ENCODE data around the gene CCR1.

The CCR1 gene

DNA sequence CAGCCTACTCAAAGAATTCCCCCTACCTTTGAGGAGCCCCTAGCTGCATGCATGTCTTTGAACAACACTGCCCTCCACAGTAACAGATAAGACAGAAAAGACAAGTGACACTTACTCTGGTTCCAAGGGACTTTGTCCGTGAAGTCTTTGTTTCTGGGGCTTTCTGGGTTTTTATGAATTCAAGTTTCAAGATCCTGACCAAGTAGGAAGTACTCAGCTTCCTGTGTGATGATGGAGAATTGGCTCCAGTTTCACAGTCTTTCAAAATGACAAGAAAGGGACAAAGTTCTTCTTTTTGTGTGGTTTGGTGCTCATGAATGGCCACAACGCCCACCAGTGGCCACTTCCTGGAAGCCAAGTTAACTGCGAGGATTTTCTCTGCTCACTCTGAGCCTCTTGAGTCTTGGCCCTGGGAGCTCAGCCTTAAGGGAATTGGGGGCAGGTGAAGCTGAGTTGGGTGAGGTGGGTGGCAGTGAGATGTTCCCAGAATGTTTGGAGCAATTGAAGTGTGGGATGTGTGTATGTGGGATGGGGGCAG lies at the start of gene CCR1:
TSS of gene CCR1 (minus strand) at position 147 of the 538 bp plus-strand sequence. CDS start 4,000 bp downstream, outside the sequence.
- peak; percentile 30 for DNase-seq (ENCODE audit: low read depth)

DNA sequence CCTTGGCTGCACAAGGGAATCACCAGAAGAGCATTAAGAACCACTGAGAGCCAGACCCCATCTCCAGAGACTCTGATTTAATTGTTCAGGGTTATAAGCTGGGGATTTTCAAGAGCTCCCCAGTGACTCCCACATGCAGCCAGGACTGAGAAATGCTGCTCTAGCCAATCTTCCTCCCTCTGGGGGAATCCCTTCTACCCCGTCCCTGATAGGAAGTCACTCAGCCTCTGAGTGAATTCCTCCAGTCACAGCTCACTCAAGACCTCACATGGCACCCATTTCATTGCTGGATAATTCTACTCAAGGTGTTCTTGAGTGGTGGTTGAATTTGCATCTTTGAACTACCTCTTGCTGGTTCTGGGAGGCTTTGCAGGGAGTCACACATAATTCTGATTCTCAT lies 44.9 kb upstream of the CCR1 start:
- DNase-seq (ENCODE audit: low read depth): no peak

DNA sequence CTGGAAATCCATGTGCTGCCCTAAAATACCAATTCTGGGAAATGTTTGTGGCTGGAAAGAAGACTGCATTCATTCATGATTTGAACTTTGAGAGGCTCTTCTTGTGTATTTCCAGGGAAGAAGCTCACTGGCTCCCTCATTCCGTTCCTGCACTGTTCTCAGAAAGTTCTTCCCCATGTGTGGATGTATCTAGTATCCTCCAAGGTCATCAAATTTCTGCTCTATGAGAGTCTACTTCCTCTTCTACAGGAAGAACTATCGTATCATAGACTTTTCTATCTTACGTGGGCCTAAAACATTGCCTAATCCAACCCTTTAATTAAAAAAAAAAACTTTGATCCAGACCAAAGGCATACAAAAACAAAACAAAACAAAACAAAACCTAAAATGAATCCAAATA lies 37.0 kb upstream of the CCR1 start:
- no peak for DNase-seq (ENCODE audit: low read depth)

DNA sequence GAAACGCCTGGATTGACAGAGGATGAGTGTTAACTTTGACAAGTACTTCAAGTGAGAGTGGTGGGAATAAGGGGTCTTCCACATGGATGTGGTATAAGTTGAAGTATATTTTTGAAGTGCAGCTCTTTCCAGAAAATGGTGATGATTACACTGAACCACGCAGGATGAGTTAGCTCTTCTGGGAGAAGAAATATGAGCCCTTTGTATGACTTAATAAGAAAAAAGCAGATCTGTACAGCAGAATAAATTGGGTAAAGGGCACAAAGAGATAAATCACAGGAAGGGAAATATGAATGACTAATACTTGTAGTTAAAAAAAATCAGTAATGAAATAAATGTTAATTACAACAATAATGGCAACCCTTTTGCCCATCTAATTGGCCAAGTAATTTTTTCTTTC lies 35.4 kb upstream of the CCR1 start:
- no peak for DNase-seq (ENCODE audit: low read depth)

DNA sequence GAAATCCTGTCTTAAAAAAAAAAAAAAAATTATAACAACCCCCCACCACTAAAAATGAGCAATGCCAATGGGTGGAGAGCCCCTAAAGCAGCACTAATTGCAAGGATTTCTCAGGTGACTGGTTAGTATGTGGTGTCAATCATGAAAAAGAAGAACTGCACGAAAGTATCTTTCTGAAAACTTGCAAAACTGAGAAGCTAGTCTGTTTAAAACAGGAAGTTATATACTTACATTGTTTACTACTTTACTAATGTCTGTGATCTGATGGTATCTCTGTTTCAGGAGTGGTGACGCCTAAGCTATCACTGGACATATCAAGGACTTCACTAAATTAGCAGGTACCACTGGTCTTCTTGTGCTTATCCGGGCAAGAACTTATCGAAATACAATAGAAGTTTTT lies 34.0 kb upstream of the CCR1 start, which contains the start of gene CCR3:
TSS of gene CCR3 (plus strand) at position 341 of the 400 bp plus-strand sequence. CDS start 22,699 bp downstream, outside the sequence.
- no peak for DNase-seq (ENCODE audit: low read depth)

DNA sequence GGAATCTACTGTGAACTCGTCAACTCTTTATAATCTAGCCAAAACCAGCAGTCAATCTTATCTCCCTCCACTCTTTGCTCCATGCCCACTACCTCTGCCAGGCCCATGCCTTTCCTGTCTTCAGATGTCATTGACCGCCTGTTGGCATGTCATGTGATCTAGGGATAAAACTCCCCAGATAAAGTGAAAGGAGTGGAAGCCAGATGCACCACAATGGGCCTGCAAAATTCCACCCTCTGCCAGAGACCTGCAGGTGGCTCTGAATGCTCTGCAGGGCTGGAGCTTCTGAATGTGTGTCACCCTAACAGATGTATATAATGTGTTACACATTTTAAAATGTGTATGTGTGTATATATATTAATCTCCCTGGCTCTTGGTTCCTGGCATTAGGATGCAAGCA lies 31.8 kb upstream of the CCR1 start:
- no peak for DNase-seq (ENCODE audit: low read depth)

DNA sequence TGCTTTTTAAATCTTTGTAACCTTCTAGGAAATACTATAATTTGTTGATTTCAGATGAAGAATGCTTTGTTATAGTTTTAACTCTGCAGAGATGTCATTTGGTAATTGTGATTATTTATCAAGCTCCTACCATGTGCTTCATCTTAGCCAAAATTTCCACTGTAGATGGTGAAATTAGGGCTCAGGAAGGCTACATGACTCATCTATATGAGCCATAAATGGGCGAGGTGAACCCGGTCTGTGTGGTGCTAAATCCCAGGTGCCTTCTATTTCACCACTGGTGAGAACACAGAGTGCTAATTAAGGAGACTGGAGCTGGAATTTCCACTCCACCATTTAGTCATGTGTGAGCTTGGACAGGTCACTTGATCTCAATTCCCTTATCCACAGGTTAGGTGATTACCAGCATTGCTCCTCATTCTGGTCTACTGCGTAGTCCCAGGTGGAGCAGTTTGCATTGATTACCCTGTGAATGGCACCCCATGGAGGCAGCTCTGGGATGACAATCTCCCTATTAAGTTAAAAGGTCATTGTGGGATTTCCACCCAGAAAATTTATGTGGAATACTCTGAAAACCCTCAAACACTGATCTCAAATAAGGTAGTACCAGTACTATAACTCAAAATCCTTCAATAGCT lies 31.3 kb upstream of the CCR1 start:
- no peak for DNase-seq (ENCODE audit: low read depth)

DNA sequence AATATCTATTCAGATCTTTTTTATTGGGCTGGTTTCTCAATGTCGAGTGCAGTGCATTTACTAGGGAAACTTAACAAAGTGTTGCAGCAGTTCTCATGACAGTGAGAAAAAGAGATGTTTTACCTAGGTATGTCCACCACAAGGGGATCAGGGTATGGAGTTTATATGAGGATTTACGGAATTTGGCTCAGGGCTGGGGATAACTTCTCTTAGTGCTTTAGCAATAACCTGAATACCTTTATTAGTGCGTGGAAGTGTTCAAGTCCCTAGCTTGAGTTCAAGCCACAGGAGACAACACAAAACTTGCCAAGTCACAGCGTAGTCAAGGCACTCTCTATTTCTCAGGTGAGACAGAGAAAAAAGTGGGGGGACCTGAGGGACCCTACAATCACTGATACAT lies 30.3 kb upstream of the CCR1 start:
- DNase-seq (ENCODE audit: low read depth): no peak

DNA sequence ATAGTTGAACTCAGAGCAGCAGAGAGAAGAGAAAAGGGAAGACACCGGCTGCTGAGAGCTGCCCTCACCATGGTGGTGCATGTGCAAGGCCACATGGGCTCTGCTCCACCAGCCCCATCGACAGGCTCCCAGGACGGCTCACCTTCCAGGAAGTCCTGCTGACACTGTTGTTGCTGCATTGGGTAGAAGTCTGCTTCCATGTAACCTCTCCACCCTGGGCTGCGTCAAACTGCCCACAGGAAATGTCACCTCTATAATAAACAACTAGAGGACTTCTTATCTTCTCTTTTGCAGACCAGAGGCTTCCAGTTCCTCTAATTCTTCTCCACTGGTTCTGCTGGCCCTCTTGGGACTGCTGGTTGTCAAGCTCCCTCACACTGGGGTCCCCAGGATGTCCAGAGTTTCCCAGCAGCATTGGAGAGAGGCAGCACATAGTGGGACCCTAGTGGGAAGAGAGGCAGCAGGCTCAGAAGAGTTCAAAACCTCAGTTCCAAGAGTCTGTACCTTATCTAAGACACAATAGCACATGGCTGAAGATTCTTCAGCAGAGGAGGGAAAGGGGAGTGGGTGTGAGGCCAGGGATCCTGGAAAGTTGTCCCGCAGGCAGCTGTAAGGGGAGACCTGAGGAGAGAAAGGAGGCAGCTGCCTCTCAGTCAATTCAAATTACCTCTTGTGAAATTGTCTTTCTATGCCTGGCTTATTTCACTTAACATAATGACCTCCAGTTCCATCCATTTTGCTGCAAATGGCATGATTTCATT lies 28.4 kb upstream of the CCR1 start:
- DNase-seq (ENCODE audit: low read depth): no peak

DNA sequence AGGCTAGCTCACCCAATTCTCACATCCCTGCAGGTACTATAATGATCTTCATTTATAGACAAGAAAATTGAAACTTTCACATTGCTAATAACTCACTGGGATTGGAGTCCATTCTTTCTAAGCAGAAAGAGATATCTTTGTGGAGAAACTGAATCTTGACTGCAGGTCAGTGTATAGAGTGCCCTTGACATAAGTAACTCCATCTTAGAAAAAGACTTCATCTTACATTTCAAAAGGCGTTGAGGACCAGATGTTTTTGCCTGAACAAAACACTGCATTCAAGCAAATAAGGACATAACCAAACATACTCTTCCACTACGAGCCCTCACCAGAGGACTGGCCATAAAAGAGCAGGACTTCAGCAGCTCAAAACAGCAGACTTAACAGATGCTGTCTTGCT lies 27.3 kb upstream of the CCR1 start:
- DNase-seq (ENCODE audit: low read depth): no peak

DNA sequence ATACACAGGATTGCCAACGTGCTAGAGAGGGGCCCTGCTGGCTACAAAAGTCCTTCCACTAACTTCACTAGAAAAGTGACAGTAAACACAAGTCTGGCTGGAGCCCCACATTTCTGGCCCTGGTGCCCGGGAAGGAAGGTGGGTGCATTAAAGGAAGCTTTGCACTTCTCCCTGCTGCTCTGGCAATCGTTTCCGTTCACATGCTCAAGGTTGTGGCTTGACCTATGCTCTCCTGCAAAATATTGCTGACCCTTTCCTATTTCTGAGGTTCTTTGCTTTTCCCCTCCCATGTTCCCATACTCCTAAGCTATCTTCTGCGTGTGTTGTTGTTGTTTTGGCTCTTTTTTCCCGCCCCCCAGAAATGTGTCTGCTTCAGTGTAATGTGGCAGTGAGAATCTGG lies 25.1 kb upstream of the CCR1 start:
- no peak for DNase-seq (ENCODE audit: low read depth)

DNA sequence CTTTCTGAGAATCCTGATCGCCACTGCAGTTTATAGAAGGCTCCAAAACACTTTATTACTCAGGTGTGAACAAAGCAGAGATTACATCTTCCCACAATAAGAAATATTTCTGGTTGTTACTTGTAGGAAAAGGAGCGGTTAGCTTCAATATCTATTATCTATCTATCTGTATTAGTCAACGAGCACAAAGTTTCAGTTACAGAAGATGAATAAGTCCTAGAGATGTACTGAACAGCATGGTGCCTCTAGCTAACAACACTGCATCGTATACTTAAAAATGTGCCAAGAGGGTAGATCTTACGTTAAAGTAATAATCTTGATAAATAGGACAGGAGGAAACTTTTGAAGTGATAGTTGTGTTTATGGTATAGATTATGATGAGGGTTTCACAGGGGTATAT lies 23.2 kb upstream of the CCR1 start:
- DNase-seq (ENCODE audit: low read depth): no peak

DNA sequence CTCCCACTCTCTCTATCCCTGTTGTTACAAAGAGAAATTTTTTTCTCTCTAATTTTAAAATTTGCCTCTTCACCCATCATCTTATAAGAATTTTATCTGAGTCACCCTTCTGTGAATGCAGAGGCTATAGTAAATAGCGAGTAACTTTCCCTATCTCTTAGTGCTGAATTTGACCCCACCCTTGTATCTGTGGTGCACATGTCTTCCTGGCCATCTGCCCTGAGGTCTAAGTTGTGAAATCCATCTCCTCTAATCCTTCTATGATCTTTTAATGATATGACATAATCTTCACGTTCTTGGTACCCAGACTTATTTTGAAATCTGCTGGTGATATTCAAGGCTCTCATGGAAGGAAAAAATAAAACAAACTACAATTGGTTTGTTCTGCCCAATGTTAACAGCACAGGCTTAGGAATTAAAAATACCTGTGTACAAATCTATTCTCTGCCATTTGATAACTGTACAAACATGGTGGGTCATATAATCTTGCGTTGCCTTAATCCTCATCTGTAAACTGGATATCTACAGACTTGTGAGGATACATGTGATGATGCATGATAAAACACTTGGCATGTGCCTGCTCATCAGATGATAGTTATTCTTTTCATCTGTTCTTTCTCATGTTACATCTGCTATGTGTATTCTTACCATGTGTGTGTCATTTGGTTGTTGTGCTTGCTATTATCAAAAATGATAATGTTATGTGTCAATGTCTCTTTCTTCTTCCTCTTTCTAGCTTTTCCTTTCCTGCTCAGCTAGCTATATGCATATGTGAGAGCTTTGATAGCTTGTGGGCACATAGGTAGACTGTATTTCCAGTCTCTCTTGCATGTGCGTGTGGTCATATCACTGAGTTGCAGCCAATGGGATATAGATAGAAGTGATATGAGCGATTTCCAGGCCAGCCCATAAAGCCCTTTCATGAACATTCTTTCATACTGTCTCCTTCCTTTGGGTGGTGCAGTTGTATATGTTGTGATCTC lies 20.4 kb upstream of the CCR1 start:
- no peak for DNase-seq (ENCODE audit: low read depth)

DNA sequence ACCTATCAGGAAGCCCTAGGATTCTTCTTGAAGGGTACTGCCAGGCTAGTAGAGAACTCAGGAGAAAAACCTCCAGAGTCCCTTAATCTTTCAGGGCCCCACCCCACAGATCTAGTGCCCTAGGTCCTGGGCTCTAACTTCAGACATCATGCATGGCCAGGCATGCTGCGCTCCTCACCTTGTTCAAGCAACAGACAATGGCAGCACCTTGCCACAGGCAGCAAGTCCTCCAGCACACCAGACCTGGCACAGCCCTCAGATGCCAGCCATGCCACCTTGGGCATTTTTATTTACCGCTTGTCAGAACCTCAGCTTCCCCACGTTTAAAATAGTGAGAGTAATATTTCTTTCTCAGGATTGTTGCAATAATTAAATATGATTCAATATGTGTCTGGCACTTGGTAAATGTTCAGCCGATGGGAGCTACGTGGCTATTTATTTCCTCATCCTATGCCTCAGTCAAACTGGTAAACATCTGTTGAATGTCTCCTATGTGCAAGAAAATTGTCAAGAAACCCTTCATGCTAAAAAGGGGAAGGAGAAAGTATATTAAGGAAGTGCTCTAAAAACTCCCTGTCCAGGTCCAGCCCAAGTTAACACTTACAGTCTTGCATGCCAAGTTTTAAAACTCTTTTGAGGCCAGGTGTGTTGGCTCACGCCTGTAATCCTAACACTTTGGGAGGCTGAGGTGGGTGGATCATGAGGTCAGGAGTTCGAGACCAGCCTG lies 14.5 kb upstream of the CCR1 start:
- no peak for DNase-seq (ENCODE audit: low read depth)

DNA sequence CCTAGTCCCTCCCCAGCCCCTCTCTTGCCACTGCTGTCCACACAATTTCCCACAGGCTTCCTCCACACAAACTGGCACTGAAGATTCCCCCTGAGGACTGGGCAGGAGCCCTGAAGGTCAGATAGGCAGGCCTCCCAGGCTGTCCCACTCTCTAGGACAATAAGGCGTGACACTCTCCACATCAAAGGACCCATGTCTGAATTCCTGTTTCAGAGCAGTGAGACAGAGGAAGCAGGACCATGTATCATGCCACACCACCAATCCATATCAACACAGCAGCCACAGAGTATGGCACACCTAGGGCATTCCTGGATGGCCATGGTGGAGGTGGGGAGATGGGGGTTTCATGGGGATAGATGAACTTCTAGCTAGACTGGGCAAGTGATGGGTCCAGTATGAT lies 13.8 kb upstream of the CCR1 start:
- no peak for DNase-seq (ENCODE audit: low read depth)

DNA sequence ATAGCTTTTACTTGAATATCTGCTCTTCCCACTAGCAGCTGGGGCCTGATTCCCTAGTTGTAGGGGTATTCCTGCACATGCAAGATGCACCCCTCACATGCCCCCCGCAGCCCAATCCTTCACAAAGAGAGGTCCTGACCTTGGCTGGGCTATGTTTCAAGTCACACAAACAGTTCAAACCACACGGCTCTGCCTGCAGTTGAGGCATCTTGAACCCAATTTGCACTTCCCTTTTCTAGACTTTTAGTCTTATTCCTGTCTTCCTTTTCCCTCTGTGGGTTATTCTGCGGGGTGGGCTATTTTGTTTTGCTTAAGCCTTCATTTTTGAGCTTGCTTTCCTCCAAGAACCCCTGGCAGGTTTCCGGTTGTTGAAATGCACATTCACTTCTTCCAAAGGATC lies 13.3 kb upstream of the CCR1 start:
- DNase-seq (ENCODE audit: low read depth): no peak

DNA sequence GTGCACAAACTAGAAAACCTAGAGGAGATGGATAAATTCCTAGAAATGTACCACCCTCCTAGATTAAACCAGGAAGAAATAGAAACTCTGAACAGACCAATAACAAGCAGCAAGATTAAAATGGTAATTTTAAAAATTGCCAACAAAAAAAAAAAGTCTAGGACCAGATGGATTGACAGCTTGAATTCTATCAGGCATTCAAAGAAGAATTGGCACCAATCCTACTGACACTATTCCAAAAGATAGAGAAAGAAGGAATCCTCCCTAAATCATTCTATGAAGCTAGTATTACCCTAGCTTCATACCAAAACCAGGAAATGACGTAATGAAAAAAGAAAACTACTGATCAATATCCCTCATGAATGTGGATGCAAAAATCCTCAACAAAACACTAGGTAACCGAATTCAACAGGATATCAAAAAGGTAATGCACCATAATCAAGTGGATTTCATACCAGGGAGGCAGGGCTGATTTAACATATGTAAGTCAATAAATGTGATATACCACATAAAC lies 10.1 kb upstream of the CCR1 start:
- no peak for DNase-seq (ENCODE audit: low read depth)

DNA sequence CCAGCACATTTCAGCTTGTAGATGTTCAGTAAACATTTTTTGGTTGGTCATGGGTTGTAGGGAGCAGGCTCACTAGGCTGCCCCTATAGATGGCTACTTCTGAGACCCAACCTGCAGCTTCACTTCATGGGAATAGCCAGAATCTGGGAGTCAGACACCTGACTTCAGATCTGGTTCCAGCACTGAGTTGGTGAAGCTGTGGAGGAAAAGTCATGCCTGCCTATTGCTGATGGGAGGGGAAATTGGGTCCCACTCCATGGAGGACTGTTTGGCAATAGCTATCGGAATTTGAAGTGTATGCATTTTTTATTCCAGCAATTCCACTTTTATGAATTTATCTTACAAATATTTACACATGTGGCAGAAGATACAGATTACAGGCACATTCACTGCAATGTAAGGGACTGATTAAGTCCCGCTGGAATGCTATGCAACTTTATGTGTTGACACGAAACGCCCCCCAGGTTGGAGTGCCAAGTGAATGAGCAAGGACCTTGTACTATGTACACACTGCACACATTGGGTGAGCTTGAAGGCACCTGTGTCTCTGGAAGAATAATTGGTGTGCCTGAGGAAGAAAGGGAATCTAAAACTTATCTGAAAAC lies 7.8 kb upstream of the CCR1 start:
- no peak for DNase-seq (ENCODE audit: low read depth)

DNA sequence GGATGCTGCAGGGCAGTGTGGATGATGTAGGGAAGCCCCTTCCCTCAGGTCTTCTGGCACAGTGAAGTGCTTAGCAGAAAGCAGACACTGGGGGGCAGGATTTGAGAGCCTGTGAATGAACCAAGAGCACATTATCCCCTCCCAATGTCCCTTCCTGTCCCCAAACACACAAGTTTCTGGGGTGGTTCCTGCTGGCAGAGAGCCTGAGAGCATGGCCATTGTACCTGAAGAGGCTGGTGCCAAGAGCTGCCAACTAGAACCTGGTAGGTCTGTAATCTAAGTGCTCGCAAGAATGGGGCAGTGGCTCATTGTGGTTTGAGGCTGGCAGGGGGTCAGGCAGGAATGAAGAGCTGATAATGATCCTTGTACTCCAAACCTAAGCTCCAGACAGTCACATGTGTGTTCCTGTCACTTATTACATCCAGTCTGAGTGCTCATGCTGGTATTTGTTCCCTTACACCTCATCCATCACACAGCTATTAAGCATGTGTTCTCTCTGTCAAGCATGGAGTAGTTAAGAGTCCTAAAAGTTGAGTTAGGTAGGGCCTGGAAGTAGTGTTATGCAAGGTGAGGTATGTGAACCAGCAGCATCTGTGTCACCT lies 6.7 kb upstream of the CCR1 start:
- DNase-seq (ENCODE audit: low read depth): no peak

DNA sequence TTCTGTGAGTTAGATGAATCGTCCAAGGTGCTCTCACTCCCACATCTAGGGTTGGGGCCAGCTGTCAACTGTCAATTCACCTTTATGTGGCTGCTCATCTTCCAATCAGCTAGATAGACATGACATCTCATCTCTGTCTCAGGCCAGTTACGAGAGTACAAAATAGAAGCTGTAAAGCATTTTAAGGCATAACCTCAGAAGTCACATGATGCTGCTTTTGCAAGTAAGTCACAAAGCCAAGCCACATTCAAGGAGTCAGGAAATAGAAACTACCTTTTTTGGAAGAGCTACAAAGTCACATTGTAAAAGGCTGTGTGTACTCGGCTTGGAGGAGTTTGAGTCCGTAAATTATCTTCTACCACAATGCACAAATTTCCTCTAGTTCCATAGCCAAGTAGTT lies 5.1 kb upstream of the CCR1 start:
- DNase-seq (ENCODE audit: low read depth): no peak

DNA sequence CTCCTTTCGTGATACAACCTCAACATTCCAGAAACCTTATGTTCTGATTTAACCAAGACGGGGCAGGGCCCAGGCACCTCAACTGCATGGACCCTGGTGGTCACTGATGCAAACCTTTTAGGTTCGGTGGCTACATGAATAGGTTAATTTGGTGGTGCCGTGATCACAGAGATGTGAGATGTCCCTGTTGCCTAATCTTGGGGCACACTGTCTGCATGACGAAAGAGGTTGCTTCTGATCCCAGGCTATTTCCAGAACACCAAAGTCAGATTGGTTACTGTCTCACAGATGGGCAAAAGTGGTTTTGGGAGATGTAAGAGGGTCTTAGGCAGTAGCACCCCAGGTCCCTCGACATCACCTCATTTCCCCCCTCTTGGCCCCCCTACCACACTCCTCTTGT lies 4.0 kb upstream of the CCR1 start:
- no peak for DNase-seq (ENCODE audit: low read depth)

Measured in activated T-cell treated with anti-CD3 and anti-CD28 coated beads for 24 hours (primary cell).